ENCODE results near the gene CTIF. TPM values are rescaled to one million over a fixed set of nuclear protein-coding genes. Genes with fewer than 3 reads are reported as not detected.

The CTIF gene
- polyA plus RNA-seq, 3 donors: 0.38 to 8.7 (median 1.2) TPM

DNA sequence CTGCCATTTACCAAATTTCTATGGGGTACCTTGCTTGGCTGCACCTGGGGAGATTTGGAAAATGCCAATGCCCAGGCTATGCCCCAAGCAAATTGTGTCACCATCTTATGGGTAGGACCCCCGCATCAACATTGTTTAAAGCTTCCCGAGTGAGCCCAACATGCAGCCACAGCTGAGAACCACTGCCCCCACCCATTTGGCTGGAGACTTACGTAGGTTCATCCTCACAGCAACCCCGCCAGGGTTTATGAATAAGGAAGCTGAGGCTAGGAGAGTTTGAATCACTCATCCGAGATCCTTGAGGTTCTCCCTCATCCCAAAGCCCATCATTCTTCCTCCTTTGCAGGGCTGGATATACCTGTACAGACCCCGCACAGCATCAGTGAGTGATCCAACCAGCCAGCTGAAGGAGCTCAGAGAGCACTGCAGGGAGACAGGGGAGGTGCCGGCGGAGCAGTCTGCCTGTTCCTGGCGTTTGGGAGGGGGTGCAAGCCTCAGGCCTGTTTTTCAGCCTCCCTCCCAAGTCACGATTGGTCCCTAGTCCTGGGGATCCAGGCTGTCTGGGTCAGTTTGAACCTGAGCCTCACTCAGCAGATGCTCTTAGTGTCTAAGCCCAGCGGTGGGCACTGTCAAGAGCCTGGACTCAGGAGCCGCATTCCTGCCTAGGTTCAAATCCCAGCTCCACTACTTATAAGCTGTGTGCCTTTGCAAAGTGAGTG lies 247.1 kb downstream of the CTIF start:
- Histone ChIP-seq H2AFZ (ENCODE audit: insufficient read depth, low read depth, low read length, poor library complexity, severe bottlenecking) (no peak overlapping the region), H3K4me2 (replicated peaks; ENCODE audit: extremely low read depth, low read length, poor library complexity, severe bottlenecking) (peak overlapping the region; percentile 41), H3K9me3 (replicated peaks in 1 of 2; ENCODE audit: control insufficient read depth in 1 of 2, insufficient read depth in 1 of 2, low read length in 2 of 2) (no peaks in the 10 kb centered on the region), H3K9ac (ENCODE audit: insufficient read depth, low read length, poor library complexity, severe bottlenecking) (peak overlapping the region; percentile 57), H3K27ac (ENCODE audit: low read depth in 1 of 2, low read length in 2 of 2) (peak overlapping the region; percentile 81 to 93), H3K79me2 (ENCODE audit: insufficient read depth, low read length) (no peaks in the 10 kb centered on the region), H3K27me3 (ENCODE audit: control insufficient read depth in 2 of 2, insufficient read depth in 2 of 2, low read length in 2 of 2) (no peaks in the 10 kb centered on the region), H3K4me1 (ENCODE audit: control insufficient read depth in 1 of 2, insufficient read depth in 2 of 2, low read length in 2 of 2) (peaks cover 80 to 84% of the 10 kb centered on the region in 2 donors), H4K20me1 (ENCODE audit: insufficient read depth, low read length) (peaks cover 5% of the 10 kb centered on the region), H3K4me3 (replicated peaks in 1 of 3; ENCODE audit: low read depth in 2 of 3, low read length in 3 of 3) (peak overlapping the region in 1 of 3 experiments; percentile 39), H3K36me3 (replicated peaks in 1 of 2; ENCODE audit: control insufficient read depth in 1 of 2, insufficient read depth in 2 of 2, low read length in 2 of 2) (no peaks in the 10 kb centered on the region)
- peak; percentile 19 to 55 (median 51) for DNase-seq
- Mint-ChIP-seq H3K9me3 (no peaks in the 10 kb centered on the region), H3K36me3 (peaks cover 19 to 40% of the 10 kb centered on the region in 2 donors), H3K27ac (peak overlapping the region; percentile 90 to 97 (median 96)), H3K4me3 (no peak overlapping the region), H3K4me1 (peaks cover 83% of the 10 kb centered on the region), H3K27me3 (ENCODE audit: low read depth in 3 of 3) (peaks cover 1 to 11% (median 8%) of the 10 kb centered on the region in 3 donors)
- 92% methylated on average over 4 of the region's 12 CpGs for WGBS (ENCODE audit: insufficient coverage)
- intact Hi-C loops (cut with micrococcal nuclease): loop anchor here (2.0 to 10.0 kb wide), 3 partner anchors 47 to 109 kb away; no protein-coding TSS in a partner anchor
- TF ChIP-seq, protein P1, sequence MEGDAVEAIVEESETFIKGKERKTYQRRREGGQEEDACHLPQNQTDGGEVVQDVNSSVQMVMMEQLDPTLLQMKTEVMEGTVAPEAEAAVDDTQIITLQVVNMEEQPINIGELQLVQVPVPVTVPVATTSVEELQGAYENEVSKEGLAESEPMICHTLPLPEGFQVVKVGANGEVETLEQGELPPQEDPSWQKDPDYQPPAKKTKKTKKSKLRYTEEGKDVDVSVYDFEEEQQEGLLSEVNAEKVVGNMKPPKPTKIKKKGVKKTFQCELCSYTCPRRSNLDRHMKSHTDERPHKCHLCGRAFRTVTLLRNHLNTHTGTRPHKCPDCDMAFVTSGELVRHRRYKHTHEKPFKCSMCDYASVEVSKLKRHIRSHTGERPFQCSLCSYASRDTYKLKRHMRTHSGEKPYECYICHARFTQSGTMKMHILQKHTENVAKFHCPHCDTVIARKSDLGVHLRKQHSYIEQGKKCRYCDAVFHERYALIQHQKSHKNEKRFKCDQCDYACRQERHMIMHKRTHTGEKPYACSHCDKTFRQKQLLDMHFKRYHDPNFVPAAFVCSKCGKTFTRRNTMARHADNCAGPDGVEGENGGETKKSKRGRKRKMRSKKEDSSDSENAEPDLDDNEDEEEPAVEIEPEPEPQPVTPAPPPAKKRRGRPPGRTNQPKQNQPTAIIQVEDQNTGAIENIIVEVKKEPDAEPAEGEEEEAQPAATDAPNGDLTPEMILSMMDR (IDR thresholded peaks at IDR 0.05): no peak

DNA sequence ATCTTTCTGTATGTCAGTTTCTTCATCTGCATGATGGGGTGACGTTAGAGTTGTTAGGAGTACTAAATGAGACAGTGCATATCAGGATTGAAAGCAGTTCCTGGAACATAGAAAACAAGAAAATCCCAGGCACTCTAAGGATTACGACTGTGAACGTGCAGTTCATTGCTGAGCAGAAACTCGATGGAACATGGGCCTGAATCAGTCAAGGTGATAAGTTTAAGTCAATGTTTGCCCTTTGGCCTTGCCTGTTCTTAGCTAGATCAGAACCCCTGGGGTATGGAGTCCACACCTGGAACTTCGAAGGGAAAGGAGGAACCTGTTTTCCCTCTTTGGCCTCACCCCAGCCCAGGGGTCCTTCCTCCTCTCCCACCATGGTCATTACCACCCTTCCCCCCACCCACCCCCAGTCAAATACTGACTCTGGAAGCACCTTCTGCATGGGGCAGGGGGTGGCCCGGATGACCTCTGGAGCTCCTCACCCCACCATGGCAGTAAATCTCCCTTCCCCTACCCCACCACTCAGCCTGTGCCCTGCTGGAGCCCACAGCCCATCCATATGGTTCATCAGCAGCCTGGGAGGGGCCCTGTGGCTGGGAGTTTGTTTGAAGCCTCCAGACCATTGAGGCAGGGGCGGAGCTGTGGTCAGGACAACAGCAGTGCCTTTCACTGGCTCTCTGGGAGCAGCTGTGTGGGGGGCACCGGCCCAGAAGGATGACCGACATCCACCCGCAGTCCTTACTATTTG lies 247.8 kb downstream of the CTIF start:
- Mint-ChIP-seq H3K9me3 (no peaks in the 10 kb centered on the region), H3K36me3 (peaks cover 17 to 39% of the 10 kb centered on the region in 2 donors), H3K4me1 (peaks cover 83% of the 10 kb centered on the region), H3K27ac (peak overlapping the region in 6 of 7 donors; percentile 21 to 97 (median 62)), H3K4me3 (no peak overlapping the region), H3K27me3 (ENCODE audit: low read depth in 3 of 3) (peaks cover 1 to 5% (median 4%) of the 10 kb centered on the region in 3 donors)
- no peak overlapping the region for H3K9ac ChIP-seq (ENCODE audit: insufficient read depth, low read length, poor library complexity, severe bottlenecking)
- TF ChIP-seq, protein P1 (IDR thresholded peaks at IDR 0.05): no peak
- peaks cover 80 to 84% of the 10 kb centered on the region in 2 donors for H3K4me1 ChIP-seq (ENCODE audit: control insufficient read depth in 1 of 2, insufficient read depth in 2 of 2, low read length in 2 of 2)
- intact Hi-C loops (cut with micrococcal nuclease): loop anchor here (5.0 to 10.0 kb wide), 2 partner anchors 48 to 109 kb away; no protein-coding TSS in a partner anchor
- no peaks in the 10 kb centered on the region for H3K79me2 ChIP-seq (ENCODE audit: insufficient read depth, low read length)
- 85% methylated on average over 9 of the region's 10 CpGs for WGBS (ENCODE audit: insufficient coverage)
- H3K4me3 ChIP-seq (replicated peaks in 1 of 3; ENCODE audit: low read depth in 2 of 3, low read length in 3 of 3): peak overlapping the region in 1 of 3 experiments; percentile 39
- no peak overlapping the region for H3K4me2 ChIP-seq (replicated peaks; ENCODE audit: extremely low read depth, low read length, poor library complexity, severe bottlenecking)
- no peak overlapping the region for H2AFZ ChIP-seq (ENCODE audit: insufficient read depth, low read depth, low read length, poor library complexity, severe bottlenecking)
- no peaks in the 10 kb centered on the region for H3K9me3 ChIP-seq (replicated peaks in 1 of 2; ENCODE audit: control insufficient read depth in 1 of 2, insufficient read depth in 1 of 2, low read length in 2 of 2)
- H3K27ac ChIP-seq (ENCODE audit: low read depth in 1 of 2, low read length in 2 of 2): peak overlapping the region; percentile 81 to 93
- H3K36me3 ChIP-seq (replicated peaks in 1 of 2; ENCODE audit: control insufficient read depth in 1 of 2, insufficient read depth in 2 of 2, low read length in 2 of 2): no peaks in the 10 kb centered on the region
- peaks cover 5% of the 10 kb centered on the region for H4K20me1 ChIP-seq (ENCODE audit: insufficient read depth, low read length)
- no peaks in the 10 kb centered on the region for H3K27me3 ChIP-seq (ENCODE audit: control insufficient read depth in 2 of 2, insufficient read depth in 2 of 2, low read length in 2 of 2)
- no peak for DNase-seq
